Uterus (tissue), 2 donors: ENCODE measurements around the gene WFS1.

Experiments used
- POLR2A ChIP-seq, 2 donors: fragments of 450-650 bp; IDR thresholded peaks; one replicate each; pipeline ENCODE4 v1.6.1; 2016; ENCODE audit warnings: antibody characterized with exemption in 2 of 2, mild to moderate bottlenecking in 1 of 2, moderate library complexity in 1 of 2
- TF ChIP-seq, protein P1 (sequence below), 4 experiments: fragments of 200-600 bp in 2 of 4; fragments of 450-650 bp in 2 of 4; sonication (generic) in 2 of 4; IDR thresholded peaks; one replicate each; pipeline ENCODE4 v1.5.1; 2016 to 2019; ENCODE audit warnings: antibody characterized with exemption in 4 of 4, mild to moderate bottlenecking in 2 of 4, moderate library complexity in 1 of 4

- TF ChIP-seq, protein P1, sequence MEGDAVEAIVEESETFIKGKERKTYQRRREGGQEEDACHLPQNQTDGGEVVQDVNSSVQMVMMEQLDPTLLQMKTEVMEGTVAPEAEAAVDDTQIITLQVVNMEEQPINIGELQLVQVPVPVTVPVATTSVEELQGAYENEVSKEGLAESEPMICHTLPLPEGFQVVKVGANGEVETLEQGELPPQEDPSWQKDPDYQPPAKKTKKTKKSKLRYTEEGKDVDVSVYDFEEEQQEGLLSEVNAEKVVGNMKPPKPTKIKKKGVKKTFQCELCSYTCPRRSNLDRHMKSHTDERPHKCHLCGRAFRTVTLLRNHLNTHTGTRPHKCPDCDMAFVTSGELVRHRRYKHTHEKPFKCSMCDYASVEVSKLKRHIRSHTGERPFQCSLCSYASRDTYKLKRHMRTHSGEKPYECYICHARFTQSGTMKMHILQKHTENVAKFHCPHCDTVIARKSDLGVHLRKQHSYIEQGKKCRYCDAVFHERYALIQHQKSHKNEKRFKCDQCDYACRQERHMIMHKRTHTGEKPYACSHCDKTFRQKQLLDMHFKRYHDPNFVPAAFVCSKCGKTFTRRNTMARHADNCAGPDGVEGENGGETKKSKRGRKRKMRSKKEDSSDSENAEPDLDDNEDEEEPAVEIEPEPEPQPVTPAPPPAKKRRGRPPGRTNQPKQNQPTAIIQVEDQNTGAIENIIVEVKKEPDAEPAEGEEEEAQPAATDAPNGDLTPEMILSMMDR (IDR thresholded peaks at IDR 0.05) = no peak
- TF ChIP-seq POLR2A (IDR thresholded peaks at IDR 0.05) = no peak
Measured at GRCh38 chr4:6268650-6269615, 717 bp upstream of the WFS1 start.
